SU-DHL-6 (cell line): Measurements from ENCODE around the gene SPC25.

Experiments
- EZH2phosphoT487 ChIP-seq: fragments of 200-600 bp; sonication (generic), shearing (Covaris generic); conservative IDR thresholded peaks from 2 replicates; pipeline ENCODE4 v1.6.1; 2018; ENCODE audit warnings: mild to moderate bottlenecking, antibody characterized with exemption, low read length, moderate library complexity, mixed read lengths
- TF ChIP-seq, protein P1 (sequence below): fragments of 200-600 bp; sonication (generic); IDR thresholded peaks from one replicate; pipeline ENCODE4 v1.5.1; 2017; ENCODE audit warnings: antibody characterized with exemption, mild to moderate bottlenecking, low read length, moderate library complexity; ENCODE audit not compliant: insufficient read depth, poor library complexity, severe bottlenecking

DNA sequence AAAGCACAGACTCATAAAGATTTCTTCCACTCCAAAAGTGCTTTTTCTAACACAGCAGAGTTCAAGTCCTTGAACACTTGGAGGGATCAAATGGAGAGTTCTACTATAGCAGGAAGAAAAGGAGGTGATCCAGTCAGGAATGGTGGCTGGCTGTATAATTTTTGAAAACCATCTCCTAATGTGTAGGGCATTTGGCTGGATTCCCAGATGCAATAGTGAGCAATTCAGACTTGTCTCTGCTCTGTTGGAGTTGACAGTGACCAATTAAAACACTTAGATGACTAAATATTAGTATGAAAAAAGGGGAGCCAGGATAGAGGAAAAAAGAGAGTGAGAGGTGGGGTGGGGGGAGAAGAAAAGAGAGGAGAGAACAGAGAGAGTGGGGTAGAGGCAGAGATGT is 5.5 kb upstream of the SPC25 start:
- no peak for TF ChIP-seq EZH2phosphoT487
- TF ChIP-seq, protein P1, sequence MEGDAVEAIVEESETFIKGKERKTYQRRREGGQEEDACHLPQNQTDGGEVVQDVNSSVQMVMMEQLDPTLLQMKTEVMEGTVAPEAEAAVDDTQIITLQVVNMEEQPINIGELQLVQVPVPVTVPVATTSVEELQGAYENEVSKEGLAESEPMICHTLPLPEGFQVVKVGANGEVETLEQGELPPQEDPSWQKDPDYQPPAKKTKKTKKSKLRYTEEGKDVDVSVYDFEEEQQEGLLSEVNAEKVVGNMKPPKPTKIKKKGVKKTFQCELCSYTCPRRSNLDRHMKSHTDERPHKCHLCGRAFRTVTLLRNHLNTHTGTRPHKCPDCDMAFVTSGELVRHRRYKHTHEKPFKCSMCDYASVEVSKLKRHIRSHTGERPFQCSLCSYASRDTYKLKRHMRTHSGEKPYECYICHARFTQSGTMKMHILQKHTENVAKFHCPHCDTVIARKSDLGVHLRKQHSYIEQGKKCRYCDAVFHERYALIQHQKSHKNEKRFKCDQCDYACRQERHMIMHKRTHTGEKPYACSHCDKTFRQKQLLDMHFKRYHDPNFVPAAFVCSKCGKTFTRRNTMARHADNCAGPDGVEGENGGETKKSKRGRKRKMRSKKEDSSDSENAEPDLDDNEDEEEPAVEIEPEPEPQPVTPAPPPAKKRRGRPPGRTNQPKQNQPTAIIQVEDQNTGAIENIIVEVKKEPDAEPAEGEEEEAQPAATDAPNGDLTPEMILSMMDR: no peak
